IPS DF 6.9 (cell line): Measurements from ENCODE around the gene RACGAP1.

ENCODE experiments used
- DNase-seq: peaks from one replicate; pipeline ENCODE4 v3.0.0-alpha.2; 2013; ENCODE audit warnings: low read depth, low spot score
- H3K27ac ChIP-seq: one replicate; pipeline ENCODE4 v1.5.1; 2013; ENCODE audit warnings: low read length, control low read depth
- H3K27me3 ChIP-seq: 2 replicates; pipeline ENCODE4 v1.6.1; 2013; ENCODE audit warnings: mild to moderate bottlenecking, low read length; ENCODE audit not compliant: control insufficient read depth, insufficient read depth
- H3K36me3 ChIP-seq: 2 replicates; pipeline ENCODE4 v1.6.1; 2013; ENCODE audit warnings: low read length; ENCODE audit not compliant: control insufficient read depth, insufficient read depth
- H3K4me1 ChIP-seq: 2 replicates; pipeline ENCODE4 v1.6.1; 2013; ENCODE audit warnings: low read length; ENCODE audit not compliant: control insufficient read depth, insufficient read depth
- H3K4me3 ChIP-seq: 2 replicates; pipeline ENCODE4 v1.5.1; 2013; ENCODE audit warnings: mild to moderate bottlenecking, low read length
- H3K9me3 ChIP-seq: 2 replicates; pipeline ENCODE4 v1.6.1; 2013; ENCODE audit warnings: low read length, inconsistent platforms; ENCODE audit not compliant: control insufficient read depth, insufficient read depth
- WGBS: extraction: QIAGEN DNeasy Blood & Tissue Kit; methylation state at CpG from one replicate; pipeline ENCODE4 v1.1.7; 2013; ENCODE audit warnings: mixed read lengths, missing lambda C conversion rate; ENCODE audit not compliant: insufficient read length, insufficient coverage; 5-methylcytosine and 5-hydroxymethylcytosine counted together

The RACGAP1 gene

GRCh38 chr12:49969651-49970429, 55.5 kb downstream of the RACGAP1 start:
- WGBS = no CpG with 5 or more reads among the region's 12 CpGs
- Histone ChIP-seq H3K36me3 (no peaks in the 10 kb centered on the region), H3K27ac (no peak overlapping the region), H3K4me1 (0 out of 2 replicates have a peak, but pooled peaks cover 1% of the 10 kb centered on the region), H3K27me3 (no peaks in the 10 kb centered on the region; the same call in 1 of the 2 replicates), H3K4me3 (no peak overlapping the region), H3K9me3 (no peaks in the 10 kb centered on the region)
- DNase-seq = no peak

- Histone ChIP-seq H3K4me3 (no peak overlapping the region), H3K4me1 (0 out of 2 replicates have a peak, but pooled peaks cover 1% of the 10 kb centered on the region), H3K27me3 (no peaks in the 10 kb centered on the region; the same call in 1 of the 2 replicates), H3K36me3 (no peaks in the 10 kb centered on the region), H3K27ac (no peak overlapping the region), H3K9me3 (no peaks in the 10 kb centered on the region)
- no CpG with 5 or more reads among the region's 5 CpGs for WGBS
- DNase-seq = no peak
Measured at GRCh38 chr12:49969027-49969426, 56.3 kb downstream of the RACGAP1 start.

GRCh38 chr12:49968471-49968870, 56.8 kb downstream of the RACGAP1 start:
- DNase-seq = no peak
- H3K36me3 ChIP-seq = no peaks in the 10 kb centered on the region
- no peaks in the 10 kb centered on the region for H3K9me3 ChIP-seq
- H3K27me3 ChIP-seq = no peaks in the 10 kb centered on the region; the same call in 1 of the 2 replicates
- H3K4me1 ChIP-seq = 0 out of 2 replicates have a peak, but pooled peaks cover 1% of the 10 kb centered on the region
- no CpG with 5 or more reads among the region's 6 CpGs for WGBS
- no peak overlapping the region for H3K27ac ChIP-seq
- no peak overlapping the region for H3K4me3 ChIP-seq

- Histone ChIP-seq H3K36me3 (no peaks in the 10 kb centered on the region), H3K4me1 (0 out of 2 replicates have a peak, but pooled peaks cover 1% of the 10 kb centered on the region), H3K4me3 (peak overlapping the region; percentile 7; the same call in 1 of the 2 replicates), H3K27ac (no peak overlapping the region), H3K27me3 (no peaks in the 10 kb centered on the region; the same call in 1 of the 2 replicates), H3K9me3 (no peaks in the 10 kb centered on the region)
- no peak for DNase-seq
- WGBS = no CpG with 5 or more reads among the region's 15 CpGs
Measured at GRCh38 chr12:49967777-49968250, 57.5 kb downstream of the RACGAP1 start.

GRCh38 chr12:49967042-49967776, 58.1 kb downstream of the RACGAP1 start:
- no CpG with 5 or more reads among the region's 40 CpGs for WGBS
- peak; percentile 54 for DNase-seq
- Histone ChIP-seq H3K4me1 (0 out of 2 replicates have a peak, but pooled peaks cover 1% of the 10 kb centered on the region), H3K9me3 (no peaks in the 10 kb centered on the region), H3K27ac (no peak overlapping the region), H3K27me3 (peaks cover 3% of the 10 kb centered on the region; the same call in 1 of the 2 replicates), H3K36me3 (no peaks in the 10 kb centered on the region), H3K4me3 (peak overlapping the region; percentile 16; the same call in 1 of the 2 replicates)

GRCh38 chr12:49966511-49967041, 58.7 kb downstream of the RACGAP1 start:
- no peak for DNase-seq
- Histone ChIP-seq H3K9me3 (no peaks in the 10 kb centered on the region), H3K4me3 (no peak overlapping the region), H3K36me3 (no peaks in the 10 kb centered on the region), H3K27me3 (peaks cover 3% of the 10 kb centered on the region; the same call in 1 of the 2 replicates), H3K27ac (no peak overlapping the region), H3K4me1 (0 out of 2 replicates have a peak, but pooled peaks cover 1% of the 10 kb centered on the region)
- no CpG with 5 or more reads among the region's 16 CpGs for WGBS

GRCh38 chr12:49965836-49966235, 59.5 kb downstream of the RACGAP1 start:
- no peak overlapping the region for H3K4me3 ChIP-seq
- DNase-seq = no peak
- no peak overlapping the region for H3K27ac ChIP-seq
- H3K36me3 ChIP-seq = no peaks in the 10 kb centered on the region
- H3K4me1 ChIP-seq = 0 out of 2 replicates have a peak, but pooled peaks cover 2% of the 10 kb centered on the region
- peaks cover 5% of the 10 kb centered on the region for H3K27me3 ChIP-seq
- H3K9me3 ChIP-seq = no peaks in the 10 kb centered on the region
- WGBS = no CpG with 5 or more reads among the region's 6 CpGs

- no peaks in the 10 kb centered on the region for H3K9me3 ChIP-seq
- peaks cover 13% of the 10 kb centered on the region for H3K27me3 ChIP-seq
- H3K4me1 ChIP-seq = peaks cover 6% of the 10 kb centered on the region
- no peaks in the 10 kb centered on the region for H3K36me3 ChIP-seq
- no peak for DNase-seq
- H3K27ac ChIP-seq = no peak overlapping the region
- WGBS = no CpG with 5 or more reads among the region's 13 CpGs
- H3K4me3 ChIP-seq = no peak overlapping the region
Measured at GRCh38 chr12:49964849-49965624, 60.3 kb downstream of the RACGAP1 start.

GRCh38 chr12:49963976-49964815, 61.1 kb downstream of the RACGAP1 start:
- no peak overlapping the region for H3K4me3 ChIP-seq
- H3K36me3 ChIP-seq = no peaks in the 10 kb centered on the region
- peaks cover 7% of the 10 kb centered on the region for H3K4me1 ChIP-seq
- H3K9me3 ChIP-seq = no peaks in the 10 kb centered on the region
- DNase-seq = no peak
- WGBS = no CpG with 5 or more reads among the region's 17 CpGs
- H3K27me3 ChIP-seq = peaks cover 14% of the 10 kb centered on the region
- no peak overlapping the region for H3K27ac ChIP-seq
